HG02852 (cell line): Measurements from ENCODE around the gene APOA4.
A peak's percentile ranks its signal among the peaks of the same experiment; 100 is the strongest.

Experiments
- ATAC-seq: cut with Tn5 transposase; IDR thresholded peaks from one replicate; pipeline ENCODE4 v1.9.1; 2021; ENCODE audit warnings: mild to moderate bottlenecking, moderate library complexity; ENCODE audit not compliant: unreplicated experiment

APOA4 gene

DNA sequence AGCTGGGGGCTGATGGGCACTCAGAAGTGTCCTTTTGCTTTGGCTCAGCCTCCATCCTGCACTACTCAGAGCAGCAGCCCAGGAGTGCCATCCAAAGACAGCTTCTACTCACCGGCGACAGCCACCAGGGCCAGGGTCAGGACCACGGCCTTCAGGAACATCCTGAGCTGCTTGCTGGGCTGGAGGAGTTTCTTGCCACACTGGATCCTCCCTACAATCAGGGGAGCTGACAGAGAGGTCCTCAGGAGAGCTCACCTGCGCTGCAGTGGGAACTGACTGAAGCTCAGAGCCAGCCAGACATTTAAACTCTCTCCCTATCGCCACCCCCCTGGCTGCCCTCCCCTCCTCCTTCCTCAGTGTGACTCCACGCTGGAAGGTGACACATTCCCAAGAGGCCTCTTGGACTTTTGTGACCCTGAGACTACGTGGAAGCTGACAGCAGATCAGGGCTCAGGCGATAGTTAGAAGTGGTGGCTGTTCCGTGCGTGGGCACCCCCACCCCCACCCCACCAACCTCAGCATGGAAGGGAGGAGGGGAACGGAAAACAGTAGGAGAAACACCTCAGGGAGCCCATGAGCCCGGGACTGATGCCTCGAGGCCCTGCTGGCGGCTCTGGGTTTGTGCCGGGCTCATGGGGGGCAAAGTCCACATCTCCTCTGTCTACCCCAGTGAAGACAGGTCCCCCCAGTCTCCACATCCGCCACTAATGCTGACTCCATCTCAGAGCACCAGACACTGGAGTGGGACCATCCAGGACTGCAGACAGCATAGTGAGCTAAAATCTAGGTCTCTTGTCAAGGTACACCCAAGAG, at the start of gene APOA4:
Gene APOA4, minus strand, starts transcription at position 274 of the 813 bp plus-strand sequence. Its CDS starts 113 bp downstream, at position 161.
- no peak for ATAC-seq

GRCh38 chr11:116871248-116871647, 48.1 kb upstream of the APOA4 start:
- no peak for ATAC-seq

- ATAC-seq: no peak
Observed at GRCh38 chr11:116870054-116870453, 47.0 kb upstream of the APOA4 start.

DNA sequence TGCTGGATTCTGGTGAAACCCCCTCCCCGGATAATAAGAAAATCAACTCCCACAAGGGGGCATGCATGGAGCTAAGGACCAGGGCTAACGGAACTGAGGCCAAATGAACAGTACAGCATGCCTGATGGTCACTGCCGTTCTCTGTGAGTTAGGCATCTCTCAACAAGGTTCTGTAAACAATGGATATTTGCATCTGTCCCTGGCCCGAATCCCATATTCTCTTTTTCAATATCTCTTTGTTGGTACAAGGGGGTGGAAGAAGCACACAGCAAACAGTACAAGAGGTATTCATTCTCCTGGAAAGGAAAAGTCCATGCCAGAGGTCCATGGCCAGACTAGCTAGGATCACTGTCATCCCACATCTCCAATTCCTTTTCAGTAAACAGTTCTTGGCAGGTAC, 46.5 kb upstream of the APOA4 start:
- no peak for ATAC-seq

DNA sequence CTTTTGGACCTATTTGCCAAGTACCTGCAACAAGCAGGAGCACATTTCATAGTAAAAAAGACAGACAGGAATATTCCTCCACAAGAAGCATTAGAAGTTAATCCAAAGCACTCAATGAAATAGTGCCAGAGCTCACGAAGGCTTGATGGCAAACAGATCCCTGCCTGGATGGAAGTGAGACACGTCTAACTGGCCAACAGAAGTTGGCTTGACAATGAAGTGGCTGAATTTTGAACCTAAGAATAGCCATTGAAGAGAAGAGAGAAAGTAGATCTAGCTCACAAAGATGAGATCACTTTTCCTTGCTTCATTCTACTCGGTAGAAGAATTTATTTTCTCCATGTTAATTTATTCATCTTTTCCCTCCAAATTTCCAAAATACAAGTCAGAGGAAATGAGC, 45.0 kb upstream of the APOA4 start:
- no peak for ATAC-seq

GRCh38 chr11:116867619-116868018, 44.5 kb upstream of the APOA4 start:
- ATAC-seq: no peak

GRCh38 chr11:116866804-116867455, 43.8 kb upstream of the APOA4 start:
- no peak for ATAC-seq

GRCh38 chr11:116865696-116866095, 42.6 kb upstream of the APOA4 start:
- no peak for ATAC-seq

- ATAC-seq: no peak
Observed at GRCh38 chr11:116864531-116864930, 41.4 kb upstream of the APOA4 start.

GRCh38 chr11:116862951-116863350, 39.8 kb upstream of the APOA4 start:
- no peak for ATAC-seq

- ATAC-seq: no peak
Observed at GRCh38 chr11:116862185-116862584, 39.1 kb upstream of the APOA4 start.

GRCh38 chr11:116861539-116861938, 38.4 kb upstream of the APOA4 start:
- no peak for ATAC-seq

GRCh38 chr11:116860303-116860702, 37.2 kb upstream of the APOA4 start:
- no peak for ATAC-seq

DNA sequence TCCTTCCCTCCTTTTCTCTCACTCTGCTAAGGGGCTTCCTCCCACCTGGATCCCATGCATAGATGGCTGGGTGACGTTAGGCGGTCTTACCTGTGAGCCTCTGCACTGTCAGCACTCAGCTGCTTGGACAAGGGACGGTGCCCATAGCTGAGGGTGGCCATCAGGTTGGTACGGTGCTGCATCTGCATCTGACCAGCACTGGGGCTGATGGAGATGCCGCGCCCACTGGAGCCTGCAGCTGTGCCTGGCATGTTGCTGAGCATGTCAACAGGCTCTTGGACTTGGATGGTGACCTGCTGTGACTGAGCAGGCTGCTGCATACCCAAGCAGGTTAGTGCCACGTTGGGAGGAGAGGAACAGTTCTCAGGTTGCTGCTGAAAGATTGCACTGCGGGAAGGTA, 36.1 kb upstream of the APOA4 start:
- ATAC-seq: no peak

DNA sequence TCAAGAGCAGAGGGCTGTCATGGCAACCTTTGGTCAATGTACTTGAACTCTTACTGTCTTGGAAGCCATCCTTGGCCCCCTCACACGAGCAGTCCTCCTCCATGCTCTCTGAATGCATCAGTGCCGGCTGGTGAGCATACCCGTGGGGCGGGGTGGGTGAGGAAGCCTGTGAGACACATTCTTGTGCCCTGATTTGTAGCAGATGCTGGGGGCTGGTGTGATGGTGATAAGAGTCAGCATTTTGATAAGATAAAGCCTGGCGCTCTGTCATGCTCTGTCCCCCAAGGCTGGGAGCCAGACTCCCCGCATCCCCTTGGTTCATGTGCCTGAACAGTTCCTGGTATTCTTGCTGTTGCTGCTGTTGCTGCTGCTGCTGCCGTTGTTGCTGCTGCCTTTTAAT, 34.8 kb upstream of the APOA4 start:
- ATAC-seq: no peak

- no peak for ATAC-seq
Observed at GRCh38 chr11:116857316-116857715, 34.2 kb upstream of the APOA4 start.

DNA sequence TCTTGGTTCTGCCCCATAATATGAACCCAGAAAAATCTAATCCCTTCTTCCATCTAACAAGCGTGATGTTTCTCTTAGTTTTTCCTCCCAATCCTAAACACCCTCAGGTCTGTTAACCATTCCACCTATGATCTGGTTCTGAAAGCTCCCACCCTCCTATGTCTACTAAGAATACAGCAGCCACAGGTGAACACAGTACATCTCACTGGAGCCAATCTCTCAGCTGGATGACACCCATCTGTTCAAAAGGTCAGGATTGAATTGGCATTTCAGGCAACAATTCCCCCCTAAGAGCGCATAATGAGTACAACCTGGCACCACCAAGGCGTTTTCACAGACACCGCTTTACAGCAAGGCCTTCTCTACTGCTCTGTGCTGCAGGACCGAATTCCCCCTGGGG, 33.3 kb upstream of the APOA4 start:
- ATAC-seq: no peak

GRCh38 chr11:116855413-116855812, 32.3 kb upstream of the APOA4 start:
- no peak for ATAC-seq

DNA sequence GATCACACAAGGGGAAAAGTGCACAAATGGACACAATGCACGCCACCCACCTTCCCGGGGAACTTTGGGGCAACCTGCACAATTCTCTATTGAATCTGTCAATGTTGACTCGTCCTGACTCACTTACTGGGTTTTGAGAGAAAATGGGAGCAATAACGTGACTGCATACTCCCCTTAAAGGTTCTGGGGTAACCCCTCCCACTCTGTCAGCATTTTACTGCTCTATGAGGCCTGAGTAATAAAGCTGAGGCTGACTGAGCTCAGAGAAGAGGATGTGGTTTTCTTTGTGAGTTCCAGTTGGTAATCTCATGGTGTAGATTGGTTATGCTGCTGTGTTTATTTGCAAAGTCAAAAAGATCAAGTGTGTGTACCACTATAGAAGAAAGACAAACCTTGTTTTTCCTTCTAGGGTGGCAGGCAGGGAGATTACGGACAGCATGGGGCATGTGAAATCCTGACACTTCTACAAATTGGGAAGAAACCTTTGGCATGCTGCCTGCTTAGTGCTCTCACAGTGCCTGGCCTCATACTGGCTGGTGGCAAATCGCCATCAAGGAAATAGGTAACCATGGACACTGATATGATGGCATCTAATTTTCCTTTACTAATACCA, 30.5 kb upstream of the APOA4 start:
- ATAC-seq: peak; percentile 92

GRCh38 chr11:116852261-116853031, 29.3 kb upstream of the APOA4 start:
- no peak for ATAC-seq

DNA sequence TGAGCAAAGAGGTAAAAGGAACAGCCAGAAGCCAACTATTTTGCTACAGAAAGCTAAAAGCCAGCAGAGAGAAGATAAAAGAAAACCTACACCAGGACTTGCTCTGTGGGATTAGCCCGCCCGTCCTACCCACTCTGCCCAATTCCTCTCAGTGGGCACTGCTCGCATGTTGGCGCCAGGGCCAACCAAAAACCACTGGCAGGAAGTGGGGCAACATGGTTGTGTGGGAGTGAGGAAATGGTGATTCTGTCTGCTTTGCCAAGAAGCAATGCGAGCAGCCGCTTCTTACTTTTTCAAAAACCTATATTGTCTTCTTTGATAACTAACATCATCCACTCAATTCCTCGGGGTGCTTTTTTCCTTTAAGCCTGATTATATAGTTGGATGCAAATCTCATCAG, 28.5 kb upstream of the APOA4 start:
- no peak for ATAC-seq
